Stimulated activated CD8-positive, alpha-beta memory T cell treated with anti-CD3 and anti-CD28 coated beads, Interleukin-4, amount 100 ng/mL, for 1 hour (primary cell): ENCODE results near the gene SIRT3.
A peak's percentile ranks its signal among the peaks of the same experiment; 100 is the strongest.
"Not testable (repeated sequence)": the region's sequence is repeated elsewhere in the genome, so short reads cannot be mapped to it uniquely, and the experiment has no call there.

Source experiments
- DNase-seq, 2 donors: peaks; one replicate each; pipeline ENCODE4 v3.0.0-alpha.2; 2020; ENCODE audit warnings: low read depth in 2 of 2, low spot score in 1 of 2

SIRT3 gene

DNA sequence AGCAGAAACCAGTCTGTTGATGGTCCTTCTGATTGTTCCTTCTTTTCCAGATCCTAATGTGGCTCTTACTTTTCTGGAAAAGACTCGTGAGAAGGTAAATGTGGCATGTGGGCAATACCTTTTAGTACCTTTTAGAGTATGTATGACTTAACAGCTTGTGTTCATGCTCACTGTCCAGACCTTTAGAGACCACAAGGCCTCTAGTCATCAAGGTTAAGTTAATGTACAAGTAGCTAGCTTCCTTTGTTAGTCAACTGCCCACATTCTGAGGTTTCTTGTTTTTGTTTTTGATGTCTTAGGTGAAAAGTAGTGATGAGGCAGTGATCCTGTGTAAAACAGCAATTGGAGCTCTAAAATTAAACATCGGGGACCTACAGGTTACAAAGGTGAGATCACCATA is 8.2 kb upstream of the SIRT3 start:
- no peak for DNase-seq

DNA sequence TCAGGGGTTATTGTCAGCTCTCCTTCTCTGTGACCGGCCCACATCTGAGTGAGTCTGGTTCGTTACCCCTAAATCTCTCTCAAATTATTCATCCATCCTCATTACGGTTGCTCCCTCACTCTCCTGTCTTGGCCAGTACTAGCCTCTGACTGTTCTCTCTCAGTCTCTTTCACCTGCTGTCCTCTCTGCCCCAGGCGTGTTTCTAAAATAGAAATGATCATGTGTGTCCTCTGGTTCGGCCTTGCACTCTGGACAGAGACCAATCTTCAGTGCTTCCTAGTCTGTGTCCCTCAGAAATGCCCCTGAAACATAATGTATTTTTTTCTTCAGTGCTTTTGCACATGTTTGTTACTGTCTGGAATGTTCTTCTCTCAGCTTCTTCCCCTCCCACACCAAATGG is 5.5 kb upstream of the SIRT3 start:
- no peak for DNase-seq

DNA sequence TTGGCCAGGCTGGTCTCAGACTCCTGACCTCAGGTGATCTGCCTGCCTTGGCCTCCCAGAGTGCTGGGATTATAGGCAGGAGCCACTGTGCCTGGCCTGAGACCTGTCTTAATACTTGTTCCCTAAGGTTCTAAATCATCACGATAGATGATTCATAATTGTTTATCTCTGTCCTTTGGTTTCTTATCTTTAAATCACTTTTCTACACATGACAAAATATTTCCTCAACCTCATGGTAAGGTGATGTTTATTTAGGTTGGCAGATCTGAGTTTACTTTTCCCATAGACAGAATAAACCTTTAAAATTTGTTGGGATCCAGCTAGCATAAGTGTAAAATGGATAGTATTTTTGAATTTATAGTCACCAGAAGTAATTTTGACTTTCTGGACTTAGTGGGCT is 4.2 kb upstream of the SIRT3 start:
- no peak for DNase-seq

DNA sequence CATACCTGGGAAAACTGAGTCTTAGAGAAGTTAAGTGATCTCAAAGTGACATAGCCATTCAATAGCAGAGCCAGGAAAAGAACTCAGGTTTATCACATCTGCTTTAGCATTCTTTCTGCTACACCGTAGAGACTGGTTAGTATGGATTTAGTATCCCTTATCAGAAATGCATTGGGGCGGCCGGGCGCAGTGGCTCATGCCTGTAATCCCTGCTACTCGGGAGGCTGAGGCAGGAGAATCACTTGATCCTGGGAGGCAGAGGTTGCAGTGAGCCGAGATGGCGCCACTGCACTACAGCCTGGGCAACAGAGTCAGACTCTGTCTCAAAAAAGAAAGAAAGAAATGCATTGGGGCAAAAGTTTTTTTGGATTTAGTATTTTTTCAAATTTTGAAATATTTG is 2.2 kb upstream of the SIRT3 start:
- not testable (repeated sequence) for DNase-seq

DNA sequence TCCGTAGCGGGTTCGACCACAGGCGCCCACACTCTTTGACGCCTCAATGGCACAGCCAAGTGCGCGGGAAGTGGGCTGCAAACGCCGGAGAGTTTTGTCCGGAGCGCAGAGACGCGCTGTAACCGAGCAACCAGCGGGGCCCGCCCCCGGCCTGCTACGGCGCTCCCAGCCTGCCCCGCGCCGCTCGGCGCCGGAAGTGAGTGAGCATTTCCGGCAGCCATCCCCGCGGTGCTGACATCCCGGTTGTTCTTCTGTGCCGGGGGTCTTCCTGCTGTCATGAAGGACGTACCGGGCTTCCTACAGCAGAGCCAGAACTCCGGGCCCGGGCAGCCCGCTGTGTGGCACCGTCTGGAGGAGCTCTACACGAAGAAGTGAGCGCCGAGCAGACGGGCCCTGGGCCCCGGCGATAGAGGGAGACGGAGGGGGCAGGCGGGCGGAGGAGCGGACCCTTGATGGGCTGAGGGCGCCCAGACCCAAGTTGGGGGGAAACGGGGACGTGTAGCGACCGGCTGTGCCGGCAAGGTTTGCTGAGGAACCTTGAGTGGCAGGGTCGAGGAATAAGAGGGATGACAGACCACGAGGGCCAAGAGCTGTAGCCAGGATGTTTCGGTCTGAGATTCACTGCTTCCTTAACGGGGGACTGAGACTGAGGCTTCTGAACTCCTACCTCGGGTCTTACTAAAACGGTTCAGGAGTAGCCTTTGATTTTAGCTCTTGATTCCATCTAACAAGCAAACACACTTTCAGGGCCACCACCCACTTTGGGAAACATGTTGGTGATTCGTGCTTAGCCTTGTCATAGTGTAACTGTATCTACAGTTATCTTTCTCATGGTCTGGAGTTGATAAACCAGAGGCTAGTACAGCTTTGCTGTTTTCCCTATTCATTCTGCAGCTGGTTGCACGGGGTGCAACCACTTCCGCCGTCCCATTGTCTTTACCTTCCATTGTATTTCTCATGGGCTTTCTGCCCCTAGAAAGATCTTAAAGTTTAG is 929 bp upstream of the SIRT3 start, which contains the start of gene PSMD13:
PSMD13 (plus strand) TSS at position 203 of the 994 bp plus-strand sequence; CDS start at position 277, 74 bp downstream.
- DNase-seq = peak; percentile 78 to 81

DNA sequence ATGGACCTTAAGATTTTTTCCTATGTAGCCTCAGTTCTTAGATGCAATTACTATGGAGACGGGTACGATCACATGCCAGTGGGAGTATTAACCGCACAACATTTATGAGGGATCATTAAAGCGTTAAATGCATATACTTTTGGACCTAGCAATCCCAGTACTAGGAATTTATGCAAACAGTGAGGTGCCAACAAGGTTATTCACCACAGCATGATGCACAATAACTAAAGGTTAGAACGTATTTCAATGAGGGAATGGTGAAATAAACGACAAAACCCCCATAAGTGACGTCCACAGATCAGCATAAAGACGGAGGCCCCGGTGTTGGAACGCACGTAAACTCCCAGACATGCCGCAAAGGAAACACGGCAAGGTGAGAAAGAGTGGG is 539 bp downstream of the SIRT3 start:
- DNase-seq = peak in 1 of 2 donors; percentile 35

DNA sequence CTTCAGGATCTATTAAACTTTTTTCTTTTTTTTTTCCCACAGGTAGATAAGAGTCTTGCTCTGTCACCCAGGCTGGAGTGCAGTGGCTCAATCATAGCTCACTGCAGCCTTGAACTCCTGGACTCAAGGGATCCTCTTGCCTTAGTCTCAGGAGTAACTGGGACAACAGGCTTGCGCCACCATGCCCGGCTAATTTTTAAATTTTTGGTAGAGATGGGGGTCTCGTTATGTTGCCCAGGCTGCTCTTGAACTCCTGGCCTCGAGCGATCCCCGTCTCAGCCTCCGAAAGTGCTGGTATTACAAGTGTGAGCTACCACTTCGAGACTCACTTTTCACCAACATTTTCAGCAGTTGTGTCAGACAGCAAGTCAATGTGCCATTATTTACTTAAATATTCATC is 962 bp downstream of the SIRT3 start:
- DNase-seq = no peak

DNA sequence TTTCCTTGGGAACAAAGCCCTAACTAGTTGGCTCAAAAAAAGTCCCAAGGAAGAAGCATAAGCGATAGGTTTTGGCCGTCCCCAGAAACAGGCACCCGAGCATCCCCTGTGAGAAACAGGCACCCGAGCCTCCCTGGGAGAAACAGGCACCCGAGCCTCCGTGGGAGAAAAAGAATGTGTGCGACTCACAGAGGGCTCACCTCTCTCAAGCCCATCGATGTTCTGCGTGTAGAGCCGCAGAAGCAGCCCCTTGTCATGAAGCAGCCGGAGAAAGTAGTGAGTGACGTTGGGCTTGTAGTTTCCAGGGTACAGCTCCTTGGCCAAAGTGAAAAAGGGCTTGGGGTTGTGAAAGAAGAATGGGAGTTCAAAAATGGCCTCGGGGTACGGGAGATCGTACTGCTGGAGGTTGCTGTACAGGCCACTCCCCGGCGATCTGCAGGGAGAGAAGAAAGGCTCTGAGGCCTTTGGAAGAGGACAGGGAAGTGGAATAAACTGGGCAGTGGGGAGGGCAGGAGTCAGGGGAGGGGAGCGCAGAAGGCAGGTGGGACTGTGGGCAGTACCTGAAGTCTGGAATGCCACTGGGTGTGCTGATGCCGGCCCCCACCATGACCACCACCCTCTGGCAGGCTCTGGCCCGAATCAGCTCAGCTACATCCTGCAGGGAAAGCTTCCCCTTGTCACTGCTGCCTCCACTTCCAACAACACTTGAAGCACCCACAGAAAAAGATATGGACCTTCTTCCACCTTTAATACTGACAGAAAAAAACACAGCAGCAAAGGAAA is 3.2 kb downstream of the SIRT3 start:
- no peak for DNase-seq

DNA sequence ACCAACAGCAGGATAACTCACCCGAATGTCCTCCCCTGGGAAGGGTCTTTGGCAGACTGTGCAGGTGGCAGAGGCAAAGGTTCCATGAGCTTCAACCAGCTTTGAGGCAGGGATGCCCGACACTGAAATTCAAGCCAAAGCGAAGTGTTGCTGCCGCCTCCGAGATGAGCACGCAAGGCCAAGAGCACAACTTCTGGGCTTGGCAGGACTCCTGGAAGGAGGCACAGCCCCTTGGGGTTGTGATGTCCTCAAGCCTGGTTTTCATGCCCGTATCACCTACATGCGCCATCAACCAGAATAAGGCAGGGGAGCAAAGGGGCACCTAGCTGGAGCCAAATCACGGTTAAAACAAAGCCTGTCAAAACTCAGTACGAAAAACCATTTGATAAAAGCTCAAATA is 5.7 kb downstream of the SIRT3 start:
- no peak for DNase-seq

DNA sequence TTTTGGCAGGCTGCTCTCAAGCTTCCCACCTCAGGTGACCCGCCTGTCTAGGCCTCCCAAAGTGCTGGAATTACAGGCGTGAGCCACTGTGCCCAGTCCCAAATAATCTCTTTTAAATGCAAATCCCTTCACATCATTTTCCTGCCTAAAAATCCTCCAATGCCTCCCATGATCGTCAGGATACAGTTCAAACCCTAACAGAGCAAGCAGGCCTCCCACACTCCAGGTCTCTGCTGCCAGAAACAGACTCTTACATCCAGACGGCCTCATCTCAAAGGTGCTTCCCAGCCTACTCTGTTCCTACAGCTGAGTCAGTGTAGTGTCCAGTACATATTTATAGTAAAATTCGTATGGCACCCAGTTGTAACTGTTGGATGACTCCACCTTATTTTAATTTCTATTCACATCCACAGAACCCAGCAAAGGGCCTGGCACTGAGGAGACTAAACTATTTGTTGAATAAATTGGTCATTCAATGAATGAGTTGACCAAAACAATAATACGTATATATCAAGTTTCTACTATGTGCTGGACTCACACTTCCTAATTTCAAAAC is 8.2 kb downstream of the SIRT3 start:
- DNase-seq = no peak

DNA sequence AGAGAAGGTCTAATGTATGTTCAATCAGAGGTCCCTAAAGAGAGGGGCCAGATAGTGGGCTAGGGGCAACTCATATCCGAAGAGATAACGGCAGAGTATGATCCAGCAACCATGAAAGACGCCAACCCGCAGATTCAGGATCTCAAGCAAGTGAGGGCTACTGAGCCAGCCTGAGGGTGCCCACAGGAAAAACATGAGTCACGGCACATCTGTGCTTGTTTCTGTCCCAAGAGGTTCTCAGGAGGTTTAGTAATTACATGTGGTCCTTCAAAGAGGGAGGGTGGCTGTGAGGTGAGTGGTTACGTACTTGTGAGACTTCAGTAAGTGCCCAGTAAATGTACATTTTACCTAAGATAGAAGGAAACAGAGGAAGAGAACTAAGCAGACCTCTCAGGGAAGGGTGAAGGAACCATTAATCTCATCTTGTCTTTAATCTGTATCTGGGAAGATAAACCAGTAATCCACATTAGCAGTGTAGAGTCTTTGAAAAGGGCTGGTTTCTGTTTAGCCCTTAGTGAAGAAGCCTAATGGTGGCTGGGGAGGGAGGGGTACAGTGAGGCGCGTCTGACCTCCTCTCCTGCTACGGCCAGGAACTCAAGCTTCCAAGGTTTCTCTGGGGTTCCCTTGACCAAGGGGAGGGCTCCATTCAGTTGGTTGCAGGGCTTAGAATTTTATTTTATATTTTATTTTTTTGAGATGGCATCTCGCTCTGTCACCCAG is 10.2 kb downstream of the SIRT3 start:
- DNase-seq = no peak

DNA sequence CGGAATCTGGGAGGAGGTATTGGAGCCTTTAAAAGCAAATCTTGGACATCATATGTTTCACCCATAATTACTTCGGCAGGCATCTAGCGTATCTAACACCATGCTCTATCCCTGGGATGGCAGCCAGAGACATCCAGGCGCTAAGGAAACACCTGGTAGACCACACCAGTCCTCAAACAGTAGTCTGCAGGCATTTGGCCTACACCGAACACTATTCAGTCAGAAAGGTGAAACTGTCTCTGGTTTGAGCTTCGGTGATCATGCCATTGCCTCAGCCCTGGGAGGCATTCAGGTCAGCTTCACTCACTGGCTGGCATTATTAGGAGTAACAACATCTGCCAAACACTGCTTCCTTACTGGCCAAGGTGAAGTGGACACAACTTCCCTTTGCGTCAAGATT is 11.7 kb downstream of the SIRT3 start:
- DNase-seq = no peak

DNA sequence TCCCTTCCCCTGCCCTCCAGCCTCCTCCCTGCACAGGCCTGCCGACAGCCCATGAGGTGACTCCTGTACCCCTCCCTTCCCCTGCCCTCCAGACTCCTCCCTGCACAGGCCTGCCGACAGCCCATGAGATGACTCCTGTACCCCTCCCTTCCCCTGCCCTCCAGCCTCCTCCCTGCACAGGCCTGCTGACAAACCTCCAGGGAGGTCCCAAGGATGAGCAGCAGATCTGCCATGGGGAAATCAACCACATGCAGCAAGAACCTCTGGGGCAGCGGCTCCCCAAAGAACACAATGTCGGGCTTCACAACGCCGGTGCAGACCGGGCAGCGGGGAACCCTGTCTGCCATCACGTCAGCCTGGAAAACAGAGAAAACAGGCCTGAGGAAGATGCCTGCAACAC is 12.3 kb downstream of the SIRT3 start:
- no peak for DNase-seq

DNA sequence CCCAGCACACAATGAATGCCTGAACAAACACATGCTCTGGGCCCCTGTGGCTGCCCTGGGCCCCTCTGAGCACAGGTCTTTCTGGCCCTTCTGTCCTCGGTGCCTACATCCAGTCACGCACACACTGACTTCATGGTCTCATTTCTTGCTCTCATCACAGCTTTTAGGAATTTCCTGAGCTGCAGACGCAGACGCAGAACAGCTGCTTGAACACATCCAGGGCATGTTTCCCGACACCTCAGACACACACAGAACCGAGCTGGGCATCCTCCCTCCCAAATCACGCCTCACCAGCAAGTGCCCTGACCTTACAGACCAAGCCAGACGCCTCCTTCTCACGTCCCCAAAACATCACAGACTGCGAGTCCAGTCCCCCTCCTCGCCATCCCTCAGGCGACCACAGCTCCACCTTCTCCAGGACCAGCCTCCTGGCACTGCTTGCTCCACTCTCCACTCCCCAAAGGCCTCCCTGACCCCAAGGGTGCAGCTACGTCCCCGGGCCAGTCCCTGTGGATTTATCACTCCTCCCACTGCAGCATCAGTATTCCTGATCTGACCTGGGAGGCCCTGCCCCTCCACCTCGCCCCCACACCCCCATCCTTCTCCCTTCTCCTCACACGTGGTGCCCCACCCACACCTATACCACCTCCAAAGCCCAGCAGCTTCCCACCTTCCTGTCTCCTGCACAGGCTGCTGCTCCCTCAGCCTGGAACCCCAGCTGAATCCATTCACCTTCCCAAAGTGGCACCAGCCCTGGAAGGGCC is 12.9 kb downstream of the SIRT3 start:
- DNase-seq = no peak

DNA sequence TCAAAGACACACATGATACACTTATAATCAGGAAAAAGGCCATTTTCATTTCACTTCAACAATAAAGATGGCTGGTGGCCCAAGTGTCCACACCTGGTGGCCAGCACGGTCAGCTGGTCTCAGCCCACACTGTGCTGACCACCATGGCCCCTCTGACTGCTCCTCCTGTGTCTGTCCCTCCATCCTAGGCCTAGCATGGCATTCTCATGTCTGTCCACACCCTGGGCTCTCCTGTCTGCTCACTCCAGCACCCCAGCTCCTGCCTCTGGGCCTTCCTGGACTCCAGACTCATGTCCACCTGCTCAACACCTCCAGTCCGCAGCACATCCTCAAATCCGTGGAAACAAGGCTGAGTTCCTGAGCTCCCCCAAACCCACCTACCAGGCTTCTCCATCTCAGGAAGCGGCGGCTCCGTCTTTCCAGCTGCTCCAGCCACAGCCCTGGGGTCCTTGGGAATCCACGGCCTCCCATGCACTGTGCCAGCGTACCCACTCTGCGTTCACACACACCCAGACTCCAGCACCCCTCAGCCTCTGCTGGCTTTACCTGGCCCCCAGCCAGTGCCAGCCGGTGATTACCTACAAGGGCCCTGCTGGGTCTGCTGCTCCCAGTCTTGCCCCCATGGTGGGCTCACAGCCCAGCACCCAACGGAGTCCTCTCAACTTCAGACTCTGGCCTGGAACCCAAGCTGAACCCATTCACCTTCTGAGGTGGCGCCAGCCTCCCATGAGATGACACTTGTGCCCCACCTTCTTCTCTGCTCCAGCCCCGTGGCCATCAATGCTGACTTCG is 13.9 kb downstream of the SIRT3 start:
- DNase-seq = no peak

DNA sequence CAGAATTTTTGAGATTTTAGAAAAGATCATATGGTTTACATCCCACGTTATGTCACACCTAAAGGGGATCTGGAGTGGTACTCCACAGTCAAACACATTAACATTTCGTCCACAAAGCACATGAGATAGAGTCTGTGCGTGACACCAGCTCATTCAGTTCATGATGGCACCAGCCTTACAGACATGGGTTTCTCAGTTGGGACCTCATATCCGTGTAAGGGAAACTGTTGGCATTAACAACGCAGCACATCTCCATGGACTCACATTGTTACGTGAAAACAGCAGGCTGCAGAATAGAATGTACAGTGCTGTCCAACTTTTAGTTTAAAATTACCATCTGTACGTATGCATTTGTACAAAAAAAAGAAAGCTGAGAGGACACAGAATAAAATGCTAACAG is 14.6 kb downstream of the SIRT3 start:
- no peak for DNase-seq

DNA sequence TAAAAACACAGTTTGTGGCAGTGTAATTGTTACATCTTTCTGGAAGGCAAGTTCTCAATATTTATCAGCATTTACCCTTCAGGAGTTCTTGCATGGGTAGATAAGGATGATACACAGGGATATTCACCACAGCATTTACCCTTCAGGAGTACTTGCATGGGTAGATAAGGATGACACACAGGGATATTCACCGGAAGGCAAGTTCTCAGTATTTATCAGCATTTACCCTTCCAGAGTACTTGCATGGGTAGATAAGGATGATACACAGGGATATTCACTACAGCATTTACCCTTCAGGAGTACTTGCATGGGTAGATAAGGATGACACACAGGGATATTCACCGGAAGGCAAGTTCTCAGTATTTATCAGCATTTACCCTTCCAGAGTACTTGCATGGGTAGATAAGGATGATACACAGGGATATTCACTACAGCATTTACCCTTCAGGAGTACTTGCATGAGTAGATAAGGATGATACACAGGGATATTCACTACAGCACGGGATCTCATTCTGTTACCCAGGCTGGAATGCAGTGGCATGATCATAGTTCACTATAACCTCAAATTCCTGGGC is 15.4 kb downstream of the SIRT3 start:
- not testable (repeated sequence) for DNase-seq

DNA sequence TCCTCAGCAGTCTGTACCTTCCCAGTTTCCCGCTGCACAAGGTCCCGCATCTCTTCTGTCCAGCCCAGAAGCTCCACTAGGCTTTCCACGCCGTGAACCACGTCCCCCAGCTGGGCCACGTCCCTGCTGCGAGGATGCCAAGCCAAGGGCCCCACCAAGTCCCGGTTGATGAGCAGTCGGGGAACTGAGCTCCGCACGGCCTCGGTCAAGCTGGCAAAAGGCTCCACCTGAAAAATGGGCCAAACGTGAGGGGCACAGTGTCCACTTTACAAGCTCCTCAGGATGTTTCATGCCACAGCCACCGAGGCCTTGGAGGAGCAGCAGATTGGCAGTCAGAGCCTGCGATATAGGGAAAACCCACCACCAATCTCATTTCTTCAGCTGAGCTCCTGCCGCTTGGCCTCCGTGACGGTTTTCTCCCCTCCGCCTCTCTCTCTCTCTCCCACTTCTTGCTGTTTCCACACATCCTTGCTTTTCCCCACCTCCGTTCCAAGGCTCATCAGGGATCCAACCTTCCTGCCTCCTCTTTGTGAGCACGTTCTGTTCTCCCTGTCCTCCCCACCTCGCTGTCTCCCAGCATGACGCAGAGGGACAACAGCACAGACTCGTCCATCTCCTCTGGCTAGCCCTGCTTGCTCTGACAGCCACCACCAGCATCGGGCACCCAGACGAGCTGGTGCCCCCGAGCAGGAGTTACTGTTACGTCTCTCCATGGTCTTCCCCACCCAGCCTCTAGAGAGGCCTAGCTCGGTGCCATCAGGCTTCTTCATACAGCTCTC is 17.1 kb downstream of the SIRT3 start:
- DNase-seq = no peak
